ENCODE data around the gene RNF213.

Gene RNF213

DNA sequence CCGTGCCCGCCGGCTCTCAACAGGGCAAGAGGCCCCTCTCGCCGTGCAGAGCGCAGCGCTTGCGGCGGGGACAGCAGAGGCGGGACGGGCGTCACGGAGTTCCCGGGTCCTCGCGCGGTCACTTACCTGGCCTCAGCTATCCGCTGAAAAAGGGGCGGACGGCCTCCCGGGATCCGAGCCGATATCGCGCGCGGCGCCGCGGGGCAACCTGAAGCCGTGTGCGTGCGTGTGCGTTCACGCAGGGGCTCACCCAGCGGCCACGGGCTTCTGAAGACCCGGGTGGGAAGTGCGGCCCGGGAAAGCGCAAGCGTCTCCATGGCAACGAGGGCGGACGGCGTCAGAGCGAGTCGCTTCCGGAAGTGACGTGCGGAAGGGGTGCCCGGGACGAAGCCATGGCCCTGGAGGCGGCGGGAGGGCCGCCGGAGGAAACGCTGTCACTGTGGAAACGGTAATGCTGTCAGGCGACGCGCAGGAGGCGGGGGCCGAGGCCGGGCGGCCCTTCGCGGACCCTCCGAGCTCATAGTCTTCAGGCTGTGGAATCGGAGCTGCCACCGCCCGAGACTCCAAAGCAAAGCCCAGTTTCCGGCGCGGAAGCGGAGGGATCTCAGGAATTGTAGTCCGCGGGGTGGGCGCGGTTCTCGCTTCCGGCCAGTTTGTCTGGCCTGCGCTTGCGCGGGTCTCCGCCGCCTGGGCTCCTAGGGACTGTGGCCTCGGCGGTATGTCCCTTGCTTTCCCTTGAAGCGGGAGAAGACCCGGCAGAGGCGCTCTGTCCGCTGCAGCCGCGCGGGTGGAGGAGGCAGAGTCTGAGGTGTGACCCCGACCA lies 154.4 kb downstream of the RNF213 start, which contains the start of gene ENDOV (continued):
- TF ChIP-seq, protein P1, sequence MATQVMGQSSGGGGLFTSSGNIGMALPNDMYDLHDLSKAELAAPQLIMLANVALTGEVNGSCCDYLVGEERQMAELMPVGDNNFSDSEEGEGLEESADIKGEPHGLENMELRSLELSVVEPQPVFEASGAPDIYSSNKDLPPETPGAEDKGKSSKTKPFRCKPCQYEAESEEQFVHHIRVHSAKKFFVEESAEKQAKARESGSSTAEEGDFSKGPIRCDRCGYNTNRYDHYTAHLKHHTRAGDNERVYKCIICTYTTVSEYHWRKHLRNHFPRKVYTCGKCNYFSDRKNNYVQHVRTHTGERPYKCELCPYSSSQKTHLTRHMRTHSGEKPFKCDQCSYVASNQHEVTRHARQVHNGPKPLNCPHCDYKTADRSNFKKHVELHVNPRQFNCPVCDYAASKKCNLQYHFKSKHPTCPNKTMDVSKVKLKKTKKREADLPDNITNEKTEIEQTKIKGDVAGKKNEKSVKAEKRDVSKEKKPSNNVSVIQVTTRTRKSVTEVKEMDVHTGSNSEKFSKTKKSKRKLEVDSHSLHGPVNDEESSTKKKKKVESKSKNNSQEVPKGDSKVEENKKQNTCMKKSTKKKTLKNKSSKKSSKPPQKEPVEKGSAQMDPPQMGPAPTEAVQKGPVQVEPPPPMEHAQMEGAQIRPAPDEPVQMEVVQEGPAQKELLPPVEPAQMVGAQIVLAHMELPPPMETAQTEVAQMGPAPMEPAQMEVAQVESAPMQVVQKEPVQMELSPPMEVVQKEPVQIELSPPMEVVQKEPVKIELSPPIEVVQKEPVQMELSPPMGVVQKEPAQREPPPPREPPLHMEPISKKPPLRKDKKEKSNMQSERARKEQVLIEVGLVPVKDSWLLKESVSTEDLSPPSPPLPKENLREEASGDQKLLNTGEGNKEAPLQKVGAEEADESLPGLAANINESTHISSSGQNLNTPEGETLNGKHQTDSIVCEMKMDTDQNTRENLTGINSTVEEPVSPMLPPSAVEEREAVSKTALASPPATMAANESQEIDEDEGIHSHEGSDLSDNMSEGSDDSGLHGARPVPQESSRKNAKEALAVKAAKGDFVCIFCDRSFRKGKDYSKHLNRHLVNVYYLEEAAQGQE (tag by site-specific recombination; IDR thresholded peaks at IDR 0.05): peak; percentile 64; the same call in 1 of the 2 replicates
- TF ChIP-seq, protein P2, sequence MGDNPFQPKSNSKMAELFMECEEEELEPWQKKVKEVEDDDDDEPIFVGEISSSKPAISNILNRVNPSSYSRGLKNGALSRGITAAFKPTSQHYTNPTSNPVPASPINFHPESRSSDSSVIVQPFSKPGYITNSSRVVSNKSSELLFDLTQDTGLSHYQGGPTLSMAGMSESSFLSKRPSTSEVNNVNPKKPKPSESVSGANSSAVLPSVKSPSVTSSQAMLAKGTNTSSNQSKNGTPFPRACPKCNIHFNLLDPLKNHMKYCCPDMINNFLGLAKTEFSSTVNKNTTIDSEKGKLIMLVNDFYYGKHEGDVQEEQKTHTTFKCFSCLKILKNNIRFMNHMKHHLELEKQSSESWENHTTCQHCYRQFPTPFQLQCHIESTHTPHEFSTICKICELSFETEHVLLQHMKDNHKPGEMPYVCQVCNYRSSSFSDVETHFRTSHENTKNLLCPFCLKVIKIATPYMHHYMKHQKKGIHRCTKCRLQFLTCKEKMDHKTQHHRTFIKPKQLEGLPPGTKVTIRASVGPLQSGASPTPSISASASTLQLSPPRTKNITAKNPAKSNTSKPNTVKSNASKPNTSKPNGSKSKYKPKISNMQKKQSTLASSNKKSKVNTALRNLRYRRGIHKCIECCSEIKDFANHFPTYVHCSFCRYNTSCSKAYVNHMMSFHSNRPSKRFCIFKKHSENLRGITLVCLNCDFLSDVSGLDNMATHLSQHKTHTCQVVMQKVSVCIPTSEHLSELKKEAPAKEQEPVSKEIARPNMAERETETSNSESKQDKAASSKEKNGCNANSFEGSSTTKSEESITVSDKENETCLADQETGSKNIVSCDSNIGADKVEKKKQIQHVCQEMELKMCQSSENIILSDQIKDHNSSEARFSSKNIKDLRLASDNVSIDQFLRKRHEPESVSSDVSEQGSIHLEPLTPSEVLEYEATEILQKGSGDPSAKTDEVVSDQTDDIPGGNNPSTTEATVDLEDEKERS (tag by site-specific recombination; IDR thresholded peaks at IDR 0.05): no peak
- TF ChIP-seq ZNF157 (tag by site-specific recombination; IDR thresholded peaks at IDR 0.05) (no peak), HOXA7 (CRISPR knock-in tag; IDR thresholded peaks at IDR 0.05; ENCODE audit: borderline replicate concordance) (no peak), YY2 (tag by site-specific recombination; IDR thresholded peaks at IDR 0.05) (peak; percentile 70; the same call in 1 of the 2 replicates), ZNF175 (tag by site-specific recombination; IDR thresholded peaks at IDR 0.05) (no peak), ZNF561 (tag by site-specific recombination; IDR thresholded peaks at IDR 0.05; ENCODE audit: borderline replicate concordance) (peak; percentile 98), ZNF830 (tag by site-specific recombination; IDR thresholded peaks at IDR 0.05; ENCODE audit: low read depth) (no peak), BCL11B (tag by site-specific recombination; IDR thresholded peaks at IDR 0.05; ENCODE audit: low read depth) (peak; percentile 66), ZBTB8A (tag by site-specific recombination; IDR thresholded peaks at IDR 0.05) (peak; percentile 74), ZFP69B (tag by site-specific recombination; IDR thresholded peaks at IDR 0.05) (no peak), ZNF544 (tag by site-specific recombination; IDR thresholded peaks at IDR 0.05) (no peak), ZNF596 (tag by site-specific recombination; IDR thresholded peaks at IDR 0.05) (no peak), ZNF571 (tag by site-specific recombination; IDR thresholded peaks at IDR 0.05) (no peak), GLI2 (tag by site-specific recombination; IDR thresholded peaks at IDR 0.05; ENCODE audit: borderline replicate concordance, low read depth) (no peak), ZNF211 (tag by site-specific recombination; IDR thresholded peaks at IDR 0.05; ENCODE audit: low read depth) (no peak), ZNF433 (tag by site-specific recombination; IDR thresholded peaks at IDR 0.05; ENCODE audit: low read depth) (no peak), ZNF132 (tag by site-specific recombination; IDR thresholded peaks at IDR 0.05; ENCODE audit: borderline replicate concordance) (no peak), ZNF530 (tag by site-specific recombination; IDR thresholded peaks at IDR 0.05; ENCODE audit: low read depth) (no peak), ZNF292 (tag by site-specific recombination; IDR thresholded peaks at IDR 0.05; ENCODE audit: borderline replicate concordance, low read depth) (no peak)
- TF ChIP-seq, protein P3, sequence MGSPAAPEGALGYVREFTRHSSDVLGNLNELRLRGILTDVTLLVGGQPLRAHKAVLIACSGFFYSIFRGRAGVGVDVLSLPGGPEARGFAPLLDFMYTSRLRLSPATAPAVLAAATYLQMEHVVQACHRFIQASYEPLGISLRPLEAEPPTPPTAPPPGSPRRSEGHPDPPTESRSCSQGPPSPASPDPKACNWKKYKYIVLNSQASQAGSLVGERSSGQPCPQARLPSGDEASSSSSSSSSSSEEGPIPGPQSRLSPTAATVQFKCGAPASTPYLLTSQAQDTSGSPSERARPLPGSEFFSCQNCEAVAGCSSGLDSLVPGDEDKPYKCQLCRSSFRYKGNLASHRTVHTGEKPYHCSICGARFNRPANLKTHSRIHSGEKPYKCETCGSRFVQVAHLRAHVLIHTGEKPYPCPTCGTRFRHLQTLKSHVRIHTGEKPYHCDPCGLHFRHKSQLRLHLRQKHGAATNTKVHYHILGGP (tag by site-specific recombination; IDR thresholded peaks at IDR 0.05): no peak
- TF ChIP-seq, protein P4, sequence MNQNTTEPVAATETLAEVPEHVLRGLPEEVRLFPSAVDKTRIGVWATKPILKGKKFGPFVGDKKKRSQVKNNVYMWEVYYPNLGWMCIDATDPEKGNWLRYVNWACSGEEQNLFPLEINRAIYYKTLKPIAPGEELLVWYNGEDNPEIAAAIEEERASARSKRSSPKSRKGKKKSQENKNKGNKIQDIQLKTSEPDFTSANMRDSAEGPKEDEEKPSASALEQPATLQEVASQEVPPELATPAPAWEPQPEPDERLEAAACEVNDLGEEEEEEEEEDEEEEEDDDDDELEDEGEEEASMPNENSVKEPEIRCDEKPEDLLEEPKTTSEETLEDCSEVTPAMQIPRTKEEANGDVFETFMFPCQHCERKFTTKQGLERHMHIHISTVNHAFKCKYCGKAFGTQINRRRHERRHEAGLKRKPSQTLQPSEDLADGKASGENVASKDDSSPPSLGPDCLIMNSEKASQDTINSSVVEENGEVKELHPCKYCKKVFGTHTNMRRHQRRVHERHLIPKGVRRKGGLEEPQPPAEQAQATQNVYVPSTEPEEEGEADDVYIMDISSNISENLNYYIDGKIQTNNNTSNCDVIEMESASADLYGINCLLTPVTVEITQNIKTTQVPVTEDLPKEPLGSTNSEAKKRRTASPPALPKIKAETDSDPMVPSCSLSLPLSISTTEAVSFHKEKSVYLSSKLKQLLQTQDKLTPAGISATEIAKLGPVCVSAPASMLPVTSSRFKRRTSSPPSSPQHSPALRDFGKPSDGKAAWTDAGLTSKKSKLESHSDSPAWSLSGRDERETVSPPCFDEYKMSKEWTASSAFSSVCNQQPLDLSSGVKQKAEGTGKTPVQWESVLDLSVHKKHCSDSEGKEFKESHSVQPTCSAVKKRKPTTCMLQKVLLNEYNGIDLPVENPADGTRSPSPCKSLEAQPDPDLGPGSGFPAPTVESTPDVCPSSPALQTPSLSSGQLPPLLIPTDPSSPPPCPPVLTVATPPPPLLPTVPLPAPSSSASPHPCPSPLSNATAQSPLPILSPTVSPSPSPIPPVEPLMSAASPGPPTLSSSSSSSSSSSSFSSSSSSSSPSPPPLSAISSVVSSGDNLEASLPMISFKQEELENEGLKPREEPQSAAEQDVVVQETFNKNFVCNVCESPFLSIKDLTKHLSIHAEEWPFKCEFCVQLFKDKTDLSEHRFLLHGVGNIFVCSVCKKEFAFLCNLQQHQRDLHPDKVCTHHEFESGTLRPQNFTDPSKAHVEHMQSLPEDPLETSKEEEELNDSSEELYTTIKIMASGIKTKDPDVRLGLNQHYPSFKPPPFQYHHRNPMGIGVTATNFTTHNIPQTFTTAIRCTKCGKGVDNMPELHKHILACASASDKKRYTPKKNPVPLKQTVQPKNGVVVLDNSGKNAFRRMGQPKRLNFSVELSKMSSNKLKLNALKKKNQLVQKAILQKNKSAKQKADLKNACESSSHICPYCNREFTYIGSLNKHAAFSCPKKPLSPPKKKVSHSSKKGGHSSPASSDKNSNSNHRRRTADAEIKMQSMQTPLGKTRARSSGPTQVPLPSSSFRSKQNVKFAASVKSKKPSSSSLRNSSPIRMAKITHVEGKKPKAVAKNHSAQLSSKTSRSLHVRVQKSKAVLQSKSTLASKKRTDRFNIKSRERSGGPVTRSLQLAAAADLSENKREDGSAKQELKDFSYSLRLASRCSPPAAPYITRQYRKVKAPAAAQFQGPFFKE (tag by site-specific recombination; IDR thresholded peaks at IDR 0.05; ENCODE audit: borderline replicate concordance): no peak

Data from HEK293 (cell line).